Left lung (tissue), 10 donors: Measurements from ENCODE around the gene GNAL. TPM values are rescaled to one million over a fixed set of nuclear protein-coding genes. Genes with fewer than 3 reads are reported as not detected.

Experiments
- ATAC-seq: fragments of 200-7000 bp; cut with Tn5 transposase; one replicate; pipeline ENCODE4 v1.9.1; 2020; ENCODE audit warnings: moderate library complexity
- DNase-seq, 4 donors: peaks; one replicate each; pipeline ENCODE4 v3.0.0-alpha.2; 2013 to 2020
- H3K27ac ChIP-seq, 2 donors: fragments of 200-600 bp; sonication (generic) in 1 of 2; one replicate each; pipeline versions ENCODE4 v1.5.0 to v1.8.0; 2020 to 2021
- H3K27me3 ChIP-seq, 2 donors: fragments of 200-600 bp; sonication (generic) in 1 of 2; one replicate each; pipeline versions ENCODE4 v1.5.0 to v1.8.0; 2020 to 2021
- H3K36me3 ChIP-seq, 2 donors: fragments of 200-600 bp; sonication (generic) in 1 of 2; one replicate each; pipeline versions ENCODE4 v1.5.0 to v1.8.0; 2020 to 2021
- H3K4me1 ChIP-seq, 2 donors: fragments of 200-600 bp; one replicate each; pipeline ENCODE4 v1.8.0; 2021
- H3K4me3 ChIP-seq, 2 donors: fragments of 200-600 bp; sonication (generic) in 1 of 2; one replicate each; pipeline versions ENCODE4 v1.5.0 to v1.8.0; 2020 to 2021; ENCODE audit warnings: mild to moderate bottlenecking in 1 of 2
- H3K9me3 ChIP-seq, 2 donors: fragments of 200-600 bp; sonication (generic) in 1 of 2; one replicate each; pipeline versions ENCODE4 v1.5.0 to v1.8.0; 2020 to 2021
- intact Hi-C, 2 donors: fragments of 100-400 bp; cut with DNase I; formaldehyde crosslinking; loops; one replicate each; pipeline versions ENCODE4 v1.11.2 to v1.14.2; 2022
- polyA plus RNA-seq, 6 donors: library from polyadenylated mRNA; unstranded; fragments of 120-200 nt; gene quantifications; one replicate each; pipeline ENCODE4 v1.2.1, GENCODE V29; 2013; ENCODE audit not compliant: insufficient read length in 6 of 6
- total RNA-seq, 2 donors: library from RNA; stranded (reverse); fragmentation: NEBNext Ultra II Directional; extraction: Animal tissue kit (Norgen Biotek cat#: 25700); gene quantifications; one replicate each; pipeline ENCODE4 v1.2.1, GENCODE V29; 2021
- TF ChIP-seq, protein P1 (sequence below), 2 donors: fragments of 200-600 bp; sonication (generic) in 1 of 2; IDR thresholded peaks; one replicate each; pipeline versions ENCODE4 v1.5.0 to v1.8.0; 2021; ENCODE audit warnings: antibody characterized with exemption in 2 of 2
- donor health status: DM: no; HTN: yes; CAD: no.
- donor health status: DM: no; HTN: no; CAD: no.

The GNAL gene
- total and polyA plus RNA-seq, 8 donors: 1.8 to 5.7 (median 2.8) TPM

DNA sequence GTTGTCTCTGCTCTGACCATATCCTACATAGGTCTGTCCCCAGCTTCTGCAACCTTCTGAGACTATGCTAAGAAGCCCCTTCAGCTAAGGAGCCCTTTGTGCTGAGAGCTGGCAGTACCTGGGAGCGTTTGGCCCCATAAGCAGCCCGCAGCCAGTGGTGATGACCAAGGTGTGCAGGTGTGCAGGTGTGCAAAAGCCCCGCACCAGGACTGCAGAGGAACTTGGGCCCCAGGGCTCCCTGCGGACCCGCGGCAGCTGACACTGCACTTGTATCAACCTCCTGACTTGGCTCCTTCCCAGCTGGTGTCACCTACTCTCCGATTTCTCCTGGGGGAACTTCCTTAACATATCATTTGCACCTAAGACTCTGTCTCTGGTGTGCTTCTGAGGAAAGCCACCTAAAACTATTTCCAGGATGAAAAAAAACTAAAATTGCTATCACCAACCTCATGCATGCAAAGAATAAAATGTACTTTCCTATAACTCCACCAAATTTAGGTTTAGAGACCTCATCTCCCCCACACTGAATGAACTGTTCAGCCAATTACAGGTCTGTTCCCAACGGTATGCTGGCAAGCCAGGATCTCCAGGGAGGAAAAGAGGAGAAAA is 16.1 kb upstream of the GNAL start:
- TF ChIP-seq, protein P1, sequence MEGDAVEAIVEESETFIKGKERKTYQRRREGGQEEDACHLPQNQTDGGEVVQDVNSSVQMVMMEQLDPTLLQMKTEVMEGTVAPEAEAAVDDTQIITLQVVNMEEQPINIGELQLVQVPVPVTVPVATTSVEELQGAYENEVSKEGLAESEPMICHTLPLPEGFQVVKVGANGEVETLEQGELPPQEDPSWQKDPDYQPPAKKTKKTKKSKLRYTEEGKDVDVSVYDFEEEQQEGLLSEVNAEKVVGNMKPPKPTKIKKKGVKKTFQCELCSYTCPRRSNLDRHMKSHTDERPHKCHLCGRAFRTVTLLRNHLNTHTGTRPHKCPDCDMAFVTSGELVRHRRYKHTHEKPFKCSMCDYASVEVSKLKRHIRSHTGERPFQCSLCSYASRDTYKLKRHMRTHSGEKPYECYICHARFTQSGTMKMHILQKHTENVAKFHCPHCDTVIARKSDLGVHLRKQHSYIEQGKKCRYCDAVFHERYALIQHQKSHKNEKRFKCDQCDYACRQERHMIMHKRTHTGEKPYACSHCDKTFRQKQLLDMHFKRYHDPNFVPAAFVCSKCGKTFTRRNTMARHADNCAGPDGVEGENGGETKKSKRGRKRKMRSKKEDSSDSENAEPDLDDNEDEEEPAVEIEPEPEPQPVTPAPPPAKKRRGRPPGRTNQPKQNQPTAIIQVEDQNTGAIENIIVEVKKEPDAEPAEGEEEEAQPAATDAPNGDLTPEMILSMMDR (IDR thresholded peaks at IDR 0.05): no peak
- intact Hi-C loops: no loop called here

DNA sequence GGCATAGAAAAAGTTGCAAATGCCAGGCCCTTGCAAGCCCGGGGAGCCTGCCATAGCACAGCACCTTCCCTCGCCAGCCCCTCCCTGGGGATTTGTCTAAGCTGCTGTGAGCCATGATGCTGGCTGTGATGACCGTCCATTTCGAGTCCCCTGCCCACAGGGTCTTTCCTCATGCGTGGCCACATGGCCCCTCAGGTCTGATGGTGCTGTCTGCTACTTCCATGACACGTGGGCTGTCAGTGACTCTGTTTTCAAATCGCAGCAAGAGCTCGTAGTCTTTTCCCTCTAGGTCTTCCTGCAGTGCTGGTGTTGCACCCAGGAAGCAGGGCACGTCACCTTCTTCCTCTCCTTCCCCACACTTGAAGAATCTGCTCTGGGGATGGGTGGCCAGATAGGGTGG is 15.5 kb upstream of the GNAL start:
- no peak overlapping the region for H3K4me3 ChIP-seq
- H3K4me1 ChIP-seq: no peaks in the 10 kb centered on the region
- intact Hi-C loops: no loop called here
- H3K27me3 ChIP-seq: peaks cover 0 to 15% of the 10 kb centered on the region in 2 donors
- no peak overlapping the region for H3K27ac ChIP-seq
- DNase-seq (no peak), ATAC-seq (no peak)
- H3K9me3 ChIP-seq: no peaks in the 10 kb centered on the region
- TF ChIP-seq, protein P1 (IDR thresholded peaks at IDR 0.05): no peak
- no peaks in the 10 kb centered on the region for H3K36me3 ChIP-seq

More for the DNA sequence above, 16.1 kb upstream of the GNAL start:
- ATAC-seq (no peak), DNase-seq (no peak)
- Histone ChIP-seq H3K4me3 (no peak overlapping the region), H3K4me1 (no peaks in the 10 kb centered on the region), H3K36me3 (no peaks in the 10 kb centered on the region), H3K9me3 (no peaks in the 10 kb centered on the region), H3K27me3 (peaks cover 0 to 15% of the 10 kb centered on the region in 2 donors), H3K27ac (no peak overlapping the region)

DNA sequence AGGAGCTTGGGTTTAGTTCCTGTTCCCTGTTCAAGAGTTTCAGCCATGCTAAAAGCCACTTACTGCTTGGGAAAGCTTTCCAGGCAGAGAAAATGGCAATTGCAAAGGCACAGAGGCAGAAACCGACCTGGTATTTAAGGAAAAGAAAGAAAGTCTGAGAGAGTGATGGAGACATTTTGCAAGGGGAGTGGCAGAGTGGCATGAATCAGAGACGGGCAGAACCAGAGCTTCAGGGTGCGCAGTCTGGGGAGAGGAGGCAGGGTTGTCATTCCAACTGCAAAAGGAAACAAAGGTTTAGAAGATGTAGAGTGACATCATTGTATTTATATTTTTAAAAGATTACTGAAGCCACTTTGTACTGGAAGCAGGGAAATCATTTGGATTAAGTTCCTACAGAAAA is 14.9 kb upstream of the GNAL start:
- Histone ChIP-seq H3K36me3 (no peaks in the 10 kb centered on the region), H3K9me3 (no peaks in the 10 kb centered on the region), H3K4me1 (no peaks in the 10 kb centered on the region), H3K4me3 (no peak overlapping the region), H3K27ac (no peak overlapping the region), H3K27me3 (peaks cover 0 to 15% of the 10 kb centered on the region in 2 donors)
- DNase-seq: no peak
- intact Hi-C loops: no loop called here
- ATAC-seq: no peak
- TF ChIP-seq, protein P1 (IDR thresholded peaks at IDR 0.05): no peak

DNA sequence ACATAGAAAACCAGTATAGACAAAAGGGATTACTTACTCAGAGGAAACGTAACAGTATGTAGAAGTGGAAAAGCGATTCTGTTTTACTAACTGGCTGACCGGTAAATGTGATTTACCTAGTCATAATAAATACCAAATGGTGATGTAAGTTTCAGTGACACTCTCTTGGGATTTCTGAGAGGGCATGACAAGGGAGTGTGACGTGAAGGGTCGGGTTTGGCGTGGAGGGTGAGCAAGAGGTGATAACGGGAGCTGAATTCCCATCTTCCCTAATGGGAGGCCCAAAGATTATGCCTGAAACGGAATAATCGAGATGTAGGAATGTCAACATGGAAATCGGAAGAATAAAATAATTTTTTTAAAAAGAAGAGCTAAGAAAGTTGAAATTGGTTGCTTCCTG is 12.7 kb upstream of the GNAL start:
- TF ChIP-seq, protein P1 (IDR thresholded peaks at IDR 0.05): no peak
- no peaks in the 10 kb centered on the region for H3K36me3 ChIP-seq
- no peaks in the 10 kb centered on the region for H3K9me3 ChIP-seq
- DNase-seq: no peak
- no peaks in the 10 kb centered on the region for H3K4me1 ChIP-seq
- ATAC-seq: no peak
- intact Hi-C loops: no loop called here
- no peak overlapping the region for H3K4me3 ChIP-seq
- H3K27me3 ChIP-seq: peaks cover 0 to 23% of the 10 kb centered on the region in 2 donors
- no peak overlapping the region for H3K27ac ChIP-seq

DNA sequence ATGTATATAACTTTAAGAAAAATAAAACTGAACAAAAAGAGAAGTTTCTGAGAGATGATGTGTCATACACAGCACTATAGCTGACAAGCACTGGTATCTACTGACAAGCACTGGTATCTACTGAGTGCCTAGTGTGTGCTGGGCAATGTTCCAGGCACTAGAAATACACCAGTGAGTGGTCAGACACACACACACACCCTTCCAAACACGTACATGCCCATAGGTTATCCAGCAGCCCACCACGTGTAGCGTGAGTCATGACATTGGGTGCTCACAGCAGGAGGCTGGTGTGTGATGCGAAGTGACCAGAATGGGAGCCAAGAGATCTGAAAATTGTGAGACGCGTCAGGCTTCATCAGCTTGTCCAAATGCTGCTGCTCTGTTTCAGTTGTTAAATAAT is 12.2 kb upstream of the GNAL start:
- ATAC-seq (no peak), DNase-seq (no peak)
- TF ChIP-seq, protein P1 (IDR thresholded peaks at IDR 0.05): no peak

More for the DNA sequence above, 12.2 kb upstream of the GNAL start:
- Histone ChIP-seq H3K27ac (no peak overlapping the region), H3K4me3 (no peak overlapping the region), H3K9me3 (no peaks in the 10 kb centered on the region), H3K4me1 (no peaks in the 10 kb centered on the region), H3K27me3 (peaks cover 0 to 28% of the 10 kb centered on the region in 2 donors), H3K36me3 (no peaks in the 10 kb centered on the region)
- intact Hi-C loops: no loop called here
